Measurements from ENCODE around the gene ANTXR2.
"Not testable (repeated sequence)": the region's sequence is repeated elsewhere in the genome, so short reads cannot be mapped to it uniquely, and the experiment has no call there.

The ANTXR2 gene

DNA sequence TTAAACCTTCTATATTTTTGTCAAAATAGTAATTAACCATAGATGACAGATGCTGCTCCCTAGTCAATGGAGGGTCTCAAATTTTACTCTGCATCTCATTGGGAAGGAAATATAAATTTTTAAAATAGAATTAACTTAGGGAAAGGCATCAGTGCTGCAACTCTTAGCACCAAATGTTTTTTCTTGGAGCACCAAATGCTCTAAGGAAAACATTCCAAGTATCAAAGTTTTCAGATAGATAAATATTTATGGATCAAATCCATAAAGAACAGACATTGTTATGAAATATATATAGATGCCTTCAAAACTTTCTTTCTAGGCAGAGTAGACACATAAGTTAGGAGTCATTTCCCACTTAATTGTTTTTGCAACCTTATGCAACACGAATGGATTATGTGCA, 168.7 kb downstream of the ANTXR2 start:
- no peak for DNase-seq

DNA sequence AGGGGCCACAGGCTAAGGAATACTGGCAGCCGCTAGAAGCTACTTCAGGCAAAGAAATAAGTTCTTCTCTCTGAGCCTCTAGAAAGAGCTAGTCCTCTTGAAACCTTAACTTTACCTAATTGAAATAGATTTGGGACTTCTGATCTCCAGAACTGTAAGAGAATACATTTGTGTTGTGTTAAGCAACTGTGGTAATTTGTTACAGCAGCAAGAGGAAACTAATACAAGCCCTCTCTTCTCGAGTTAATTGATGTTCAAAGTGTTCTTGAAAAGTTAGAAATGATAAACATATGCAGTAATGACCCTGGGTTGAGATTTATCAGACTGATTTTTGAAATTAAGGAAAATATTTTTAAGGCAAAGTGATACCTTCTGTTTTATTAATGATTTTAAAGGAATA, 172.8 kb downstream of the ANTXR2 start:
- DNase-seq, result no peak

DNA sequence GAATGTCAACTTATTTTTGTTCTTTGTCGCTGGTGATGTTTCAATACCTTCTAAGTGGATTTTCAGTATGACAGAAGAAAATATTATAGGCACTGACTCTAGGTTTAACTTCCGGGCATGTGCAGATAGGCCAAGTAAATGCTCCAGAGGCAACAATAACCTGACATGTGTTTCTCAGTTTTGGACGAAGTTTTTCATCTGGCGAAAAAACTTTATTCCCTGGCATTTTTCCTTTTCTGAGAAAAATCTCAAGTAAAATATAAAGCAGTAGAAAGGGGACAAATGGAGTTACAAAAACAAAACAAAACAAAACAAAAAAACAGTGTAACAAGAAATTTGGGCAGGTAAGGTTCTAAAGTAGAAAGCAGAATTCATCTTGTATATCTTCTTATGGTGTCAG, 173.5 kb downstream of the ANTXR2 start:
- DNase-seq, result no peak

DNA sequence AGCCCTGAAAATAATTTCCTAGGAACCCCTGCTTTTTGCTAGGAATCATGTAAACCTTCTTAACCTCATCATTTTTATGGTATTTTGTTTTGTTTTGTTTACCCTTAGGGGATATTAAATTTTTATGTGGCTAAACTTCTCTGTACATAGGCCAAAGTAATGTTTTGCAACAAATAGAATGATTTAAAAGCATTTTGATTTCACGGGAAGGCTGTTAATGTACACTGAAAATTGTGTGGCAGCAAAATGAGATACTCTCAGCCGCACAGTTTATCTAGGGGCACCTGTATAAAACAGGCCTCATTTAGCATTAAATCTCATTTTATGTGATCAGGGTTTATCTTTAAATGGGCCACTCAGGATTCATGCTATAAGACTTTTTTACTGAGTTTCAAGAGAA, 175.0 kb downstream of the ANTXR2 start:
- no peak for DNase-seq

DNA sequence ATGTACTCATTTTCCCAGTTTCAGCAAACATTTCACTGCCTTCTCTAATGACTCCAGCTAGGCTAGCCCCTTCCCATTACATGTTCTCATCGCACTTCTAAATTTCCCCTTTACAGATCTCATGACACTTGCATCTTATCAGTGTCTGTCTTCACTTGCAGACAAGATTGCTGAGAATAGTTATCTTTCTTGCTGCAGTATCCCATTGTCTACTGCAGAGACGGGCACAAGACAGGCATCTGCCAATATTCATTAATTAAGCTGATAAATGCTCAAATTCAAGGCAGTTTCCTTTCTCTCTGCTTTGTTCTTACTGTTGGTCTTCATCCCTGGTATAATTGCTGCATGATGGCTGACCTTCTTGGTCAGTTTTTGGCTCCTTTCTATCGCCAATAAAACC, 175.9 kb downstream of the ANTXR2 start:
- no peak for DNase-seq

DNA sequence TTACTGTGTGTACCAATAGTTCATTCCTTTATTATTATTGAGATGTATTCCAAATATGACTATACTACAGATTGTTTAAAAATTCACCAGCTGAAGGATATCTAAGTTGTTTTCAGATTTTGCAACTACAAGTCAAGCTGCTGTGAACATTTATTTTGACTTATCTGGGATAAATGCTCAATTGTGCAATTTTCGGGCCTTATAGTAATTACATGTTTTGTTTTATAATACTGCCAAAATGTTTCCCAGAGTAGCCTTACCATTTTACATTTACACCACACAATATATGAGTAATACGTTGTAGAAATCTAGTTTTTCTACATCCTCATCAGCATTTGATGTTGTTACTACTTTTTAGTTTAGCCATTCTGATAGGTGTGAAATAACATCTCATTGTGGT, 179.6 kb downstream of the ANTXR2 start:
- no peak for DNase-seq

DNA sequence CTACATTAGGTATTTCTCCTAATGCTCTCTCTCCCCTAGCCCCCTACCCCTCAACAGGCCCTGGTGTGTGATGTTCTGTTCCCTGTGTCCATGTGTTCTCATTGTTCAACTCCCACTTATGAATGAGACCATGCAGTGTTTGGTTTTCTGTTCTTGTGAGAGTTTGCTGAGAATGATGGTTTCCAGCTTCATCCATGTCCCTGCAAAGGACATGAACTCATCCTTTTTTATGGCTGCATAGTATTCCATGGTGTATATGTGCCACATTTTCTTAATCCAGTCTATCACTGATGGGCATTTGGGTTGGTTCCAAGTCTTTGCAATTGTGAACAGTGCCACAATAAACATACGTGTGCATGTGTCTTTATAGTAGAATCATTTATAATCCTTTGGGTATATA, 184.0 kb downstream of the ANTXR2 start:
- not testable (repeated sequence) for DNase-seq

DNA sequence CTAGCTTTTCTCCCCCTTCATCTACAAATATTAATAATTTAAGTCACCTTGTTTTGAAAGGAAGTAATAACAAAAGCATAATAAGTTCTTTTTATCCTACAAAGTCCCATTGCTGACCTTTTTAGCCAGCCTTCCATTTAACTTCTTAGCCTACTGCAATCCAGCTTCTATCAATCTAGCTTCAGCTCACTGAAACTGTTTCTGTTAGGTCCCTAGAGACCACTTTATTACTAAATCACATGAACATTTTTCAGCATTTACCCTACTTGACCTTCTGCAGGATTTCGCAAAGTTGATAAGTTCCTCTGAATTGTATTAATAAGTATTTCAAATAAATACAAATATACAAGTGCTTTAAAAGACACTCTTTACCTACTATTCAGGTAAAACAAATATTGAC, 186.5 kb downstream of the ANTXR2 start:
- no peak for DNase-seq

DNA sequence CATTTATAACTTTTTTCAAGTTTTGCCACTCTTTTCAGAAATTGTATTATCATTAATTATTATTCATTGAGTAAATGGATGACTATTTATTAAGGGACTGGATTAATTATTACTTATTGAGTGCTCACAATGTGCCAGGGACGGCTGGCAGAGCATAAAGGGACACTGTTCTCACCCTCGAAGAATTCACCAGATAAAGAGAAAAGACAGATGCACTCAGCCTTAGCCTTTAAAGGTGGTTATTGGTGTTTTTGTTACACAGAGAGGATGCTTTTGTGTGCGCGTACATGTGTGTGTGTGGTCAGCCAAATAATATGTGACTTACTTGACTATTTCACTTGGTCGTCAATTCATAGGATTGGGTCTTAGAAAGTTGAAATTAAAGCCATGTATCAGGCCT, 187.0 kb downstream of the ANTXR2 start:
- DNase-seq, result no peak

DNA sequence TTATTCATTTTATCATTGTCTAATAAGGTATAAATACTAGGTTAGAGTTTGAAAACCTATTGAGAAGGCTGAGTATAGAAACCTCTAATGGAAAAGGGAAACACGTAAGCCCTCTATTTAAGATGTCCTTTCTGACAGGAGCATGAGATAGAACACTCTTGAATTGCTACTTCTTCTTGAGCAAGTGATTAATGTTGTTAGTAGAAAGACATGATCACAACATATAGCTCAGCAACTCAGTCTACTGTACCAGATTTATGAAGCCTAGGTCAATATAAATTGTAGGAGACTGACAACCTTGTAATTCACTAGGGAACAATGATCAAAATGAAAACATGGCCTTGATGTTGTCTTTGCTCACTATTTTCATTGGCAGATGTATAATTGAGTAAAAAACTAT, 189.7 kb downstream of the ANTXR2 start:
- no peak for DNase-seq

DNA sequence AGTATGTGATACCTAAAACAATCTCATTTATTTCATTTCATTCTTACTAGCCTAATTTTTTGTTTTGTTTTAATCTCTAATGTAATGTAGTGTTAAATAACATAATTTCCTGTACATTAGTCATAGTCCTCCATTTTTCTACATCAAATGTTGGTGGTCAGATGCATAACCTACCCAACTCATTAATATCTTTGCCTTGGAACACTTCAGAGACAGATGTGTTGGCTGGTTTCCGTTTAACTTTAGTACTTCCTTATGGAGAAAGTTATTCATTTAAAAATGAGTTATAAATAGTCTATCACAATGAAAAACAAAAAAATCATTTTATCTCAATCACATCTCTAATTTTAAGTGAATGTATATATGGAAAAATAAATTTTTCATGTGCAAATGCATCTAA, 190.2 kb downstream of the ANTXR2 start:
- no peak for DNase-seq

DNA sequence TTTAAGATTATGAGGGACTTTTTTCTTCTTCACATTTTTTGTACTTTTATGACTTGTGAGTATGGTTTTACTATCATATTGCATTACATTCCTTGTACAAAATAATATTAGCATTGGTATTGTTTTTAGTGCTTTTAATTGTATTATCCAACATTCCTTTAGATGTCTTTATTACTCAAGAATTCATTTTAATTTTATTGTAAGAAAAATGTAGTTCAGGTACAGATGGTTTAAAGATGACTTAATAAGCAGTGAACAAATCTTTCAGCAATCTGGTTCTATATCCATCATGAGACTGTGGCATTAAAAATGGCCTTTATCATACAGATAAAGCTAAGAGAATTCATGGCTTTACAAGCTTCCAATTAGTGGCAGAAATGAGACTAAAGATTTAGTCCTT, 191.6 kb downstream of the ANTXR2 start:
- DNase-seq, result no peak

DNA sequence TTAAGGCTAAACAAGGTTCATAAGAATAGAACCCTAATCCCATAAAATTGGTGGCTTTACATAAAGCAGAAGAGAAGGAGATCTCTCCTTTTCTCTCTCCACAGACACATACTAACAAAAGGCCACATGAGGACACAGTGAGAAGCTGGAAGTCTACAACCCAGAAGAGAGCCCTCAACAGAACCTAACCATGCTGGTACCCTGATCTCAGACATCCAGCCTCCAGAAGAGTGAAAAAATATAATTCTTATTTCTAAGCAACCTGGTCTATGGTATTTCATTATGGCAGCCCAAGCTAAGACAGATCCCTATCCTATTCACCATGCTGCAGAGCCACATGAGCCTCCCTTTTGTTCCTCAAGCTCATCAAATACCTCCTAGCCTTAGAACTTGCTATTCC, 195.5 kb downstream of the ANTXR2 start:
- no peak for DNase-seq

DNA sequence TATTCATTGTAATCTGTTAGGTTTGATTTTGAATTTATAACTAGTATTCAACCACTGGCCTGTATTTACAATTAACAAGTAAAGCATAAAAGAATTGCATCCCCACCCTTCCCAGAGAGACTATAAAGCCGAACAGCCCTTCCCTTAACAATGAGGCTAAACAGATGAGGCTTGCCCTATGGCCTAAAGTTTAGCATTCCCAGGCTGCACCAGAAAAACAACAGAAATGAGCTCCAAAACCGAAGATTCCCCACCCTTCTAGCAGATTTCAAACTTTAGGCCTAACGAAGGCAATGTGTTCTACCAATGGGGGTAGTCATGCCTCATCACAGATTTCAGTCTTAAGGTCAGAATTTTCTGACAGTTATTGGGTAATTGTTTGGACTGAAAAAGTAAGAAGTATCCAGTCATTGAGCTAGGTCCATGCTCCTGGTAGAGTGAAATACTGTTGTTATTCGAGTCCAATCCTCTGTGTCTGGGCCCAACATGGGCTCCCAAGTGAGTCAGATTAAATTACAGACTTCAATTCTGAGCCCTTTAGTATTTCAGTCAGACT, 197.6 kb downstream of the ANTXR2 start:
- DNase-seq, result no peak

DNA sequence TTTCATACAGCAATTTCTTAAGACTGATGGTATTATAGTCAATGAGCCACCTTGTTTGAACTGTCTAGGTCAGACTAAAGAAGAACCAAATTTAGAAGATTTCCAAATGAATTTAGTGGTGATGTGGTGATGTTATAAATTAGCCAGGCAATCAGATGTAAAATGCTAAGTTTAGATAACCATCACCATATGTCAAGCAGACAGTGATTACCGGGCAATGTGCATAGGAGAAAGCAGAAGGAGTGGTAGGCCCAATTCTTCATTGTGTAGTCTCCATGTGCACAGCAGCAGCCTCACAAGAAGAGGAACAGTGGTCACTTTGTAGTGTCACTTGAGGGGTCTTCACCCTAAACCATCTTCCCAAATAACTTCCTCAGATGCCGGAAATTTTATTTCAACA, 198.8 kb downstream of the ANTXR2 start:
- no peak for DNase-seq

DNA sequence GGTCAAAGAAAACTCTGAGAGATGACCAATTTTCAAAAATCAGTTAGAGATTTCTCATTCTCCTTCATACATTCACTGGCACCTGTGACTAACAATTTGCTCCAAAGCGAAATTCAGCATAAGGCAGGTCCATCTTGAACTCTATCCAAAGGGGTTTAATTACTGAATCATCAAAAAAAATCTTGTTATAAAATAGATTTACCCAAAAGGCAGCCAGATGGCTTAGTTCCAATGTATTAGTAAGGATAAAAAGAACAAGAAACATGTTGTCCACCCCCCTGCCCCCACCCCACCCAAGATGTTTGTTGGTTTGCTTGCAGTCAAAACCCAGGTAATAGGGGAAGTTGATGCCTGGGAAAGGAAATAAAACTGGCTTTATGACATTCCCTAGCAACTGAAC, 200.3 kb downstream of the ANTXR2 start:
- no peak for DNase-seq

DNA sequence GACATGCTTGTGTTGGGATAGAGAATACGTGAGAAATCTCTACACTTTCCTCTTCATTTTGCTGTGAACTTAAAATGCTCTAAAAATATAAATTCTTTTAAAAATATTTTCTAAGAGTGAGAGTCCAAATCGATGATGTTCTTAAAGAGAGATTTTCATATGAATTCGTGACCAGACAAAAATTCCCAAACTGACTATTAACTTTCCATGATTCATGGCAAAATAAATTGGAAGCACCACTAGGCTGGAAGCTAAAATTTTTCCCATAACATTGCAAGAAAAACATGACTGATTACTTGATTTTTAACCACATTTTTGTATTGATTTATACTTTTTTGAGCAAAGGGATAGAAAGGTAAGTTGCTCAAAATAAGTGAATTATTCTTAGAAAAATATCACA, 201.1 kb downstream of the ANTXR2 start:
- DNase-seq, result no peak

DNA sequence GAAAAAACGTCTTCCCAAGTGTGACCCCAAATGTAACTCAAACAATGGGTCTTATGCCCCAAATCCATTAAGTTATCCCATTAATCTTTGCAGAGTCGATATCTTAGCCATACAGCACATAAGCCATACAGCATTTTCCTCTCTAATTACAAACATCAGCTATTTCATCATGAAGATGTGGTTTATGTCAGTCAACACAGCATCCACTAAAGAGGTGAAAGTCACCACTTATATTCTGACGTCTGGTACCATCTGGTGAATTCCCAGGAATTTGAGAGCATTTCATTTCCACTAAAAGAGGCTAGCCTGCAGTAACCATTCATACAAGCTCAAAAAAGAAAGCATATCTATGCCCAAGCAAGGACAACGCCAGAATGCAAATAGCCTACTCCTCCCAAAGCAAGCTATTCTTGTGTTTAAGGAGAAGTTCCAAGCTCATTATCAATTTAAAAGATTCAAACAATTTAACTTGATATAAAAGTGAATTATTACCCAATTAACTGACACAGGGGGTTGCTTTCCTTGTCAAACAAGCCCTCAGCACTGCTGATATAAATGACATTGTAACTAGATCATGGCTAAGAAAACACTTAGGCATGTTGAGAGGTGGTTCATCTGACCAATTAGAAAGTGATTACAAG, 203.3 kb downstream of the ANTXR2 start:
- no peak for DNase-seq

DNA sequence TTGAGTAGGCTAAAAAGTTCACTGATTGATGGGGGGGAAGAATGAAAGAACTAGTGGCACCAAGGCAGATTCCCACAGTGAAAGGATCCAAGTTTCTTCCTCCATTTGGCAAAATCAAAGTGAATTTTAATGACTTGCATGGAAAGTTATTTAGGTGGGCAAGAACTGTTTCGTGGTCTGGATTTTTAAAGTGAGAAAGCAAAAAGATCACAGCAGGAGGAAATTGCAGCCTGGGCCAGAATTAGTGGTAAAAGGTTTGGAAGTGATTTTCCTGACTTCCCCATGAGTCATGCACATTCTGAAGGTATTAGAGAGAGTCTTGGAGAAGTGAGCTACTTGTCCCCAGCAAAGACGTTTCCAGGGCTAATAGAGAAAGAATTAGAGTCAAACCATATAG, 207.8 kb downstream of the ANTXR2 start:
- DNase-seq, result no peak

DNA sequence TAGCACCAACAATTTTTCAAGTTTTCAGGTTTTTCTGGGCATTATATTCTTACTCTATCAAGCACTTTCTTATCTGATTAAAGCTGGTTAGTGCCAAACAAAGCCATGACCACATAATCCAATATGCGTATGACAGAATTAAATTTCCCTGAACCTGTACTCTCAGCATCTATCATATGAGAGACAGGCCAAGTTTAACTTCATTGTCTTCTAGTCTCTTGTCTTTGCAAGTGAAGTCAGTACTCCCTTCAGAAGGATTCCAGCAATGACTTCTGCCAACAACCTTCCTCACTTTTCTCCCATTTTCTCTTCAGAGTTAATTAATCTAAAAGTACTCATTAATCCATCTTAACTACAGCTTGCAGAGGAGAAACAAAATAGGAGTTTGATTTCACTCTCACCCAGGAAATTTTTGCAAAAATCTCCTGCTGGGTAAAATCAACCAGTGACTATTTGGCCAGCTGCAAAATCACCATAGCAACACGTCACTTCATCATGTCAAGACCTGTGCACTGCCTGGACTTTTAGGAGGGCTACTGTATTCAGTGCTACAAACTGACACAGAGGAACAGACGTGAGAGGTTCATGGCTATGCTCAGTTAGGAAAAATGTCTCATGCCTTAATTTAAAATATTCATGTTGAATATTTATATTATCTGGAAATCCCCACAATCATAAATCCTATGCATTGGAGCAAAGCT, 208.4 kb downstream of the ANTXR2 start:
- DNase-seq, result no peak

DNA sequence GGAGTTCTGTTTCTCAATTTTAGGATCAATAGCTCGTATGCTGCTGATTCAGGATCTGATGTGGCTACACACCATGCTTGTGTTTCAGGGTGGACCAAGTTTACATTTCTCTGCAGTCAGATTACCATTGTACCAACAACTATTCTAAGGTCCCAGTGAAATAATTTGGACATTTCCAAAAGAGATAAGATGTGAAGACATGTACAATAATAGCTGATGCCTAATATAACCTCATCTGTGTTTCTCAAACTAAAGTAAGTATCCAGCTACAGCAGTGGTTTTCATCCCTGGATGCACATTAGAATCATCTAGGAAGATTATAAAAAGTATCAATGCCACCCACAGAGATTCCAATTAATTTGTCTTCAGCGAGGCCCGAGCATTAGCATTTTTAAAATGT, 209.7 kb downstream of the ANTXR2 start:
- no peak for DNase-seq

DNA sequence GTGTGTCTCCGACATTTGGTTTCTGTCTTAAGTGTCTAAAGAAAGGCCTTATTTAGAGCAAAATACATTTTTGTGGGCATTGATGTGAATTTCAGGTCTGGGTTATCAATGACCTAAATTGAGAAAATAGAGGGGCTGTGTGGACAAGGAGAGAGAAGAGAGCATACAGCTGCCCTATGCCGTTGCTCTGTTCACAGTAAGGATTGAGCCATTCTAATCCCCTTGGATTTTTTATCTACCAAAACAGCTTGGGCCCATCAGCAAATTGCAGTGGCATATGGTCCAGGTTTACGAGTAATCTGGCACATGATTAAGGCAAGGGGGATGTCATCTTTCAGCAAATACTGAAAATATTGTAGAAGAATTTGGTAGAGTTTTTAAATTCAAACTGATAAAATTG, 210.2 kb downstream of the ANTXR2 start:
- DNase-seq, result no peak

DNA sequence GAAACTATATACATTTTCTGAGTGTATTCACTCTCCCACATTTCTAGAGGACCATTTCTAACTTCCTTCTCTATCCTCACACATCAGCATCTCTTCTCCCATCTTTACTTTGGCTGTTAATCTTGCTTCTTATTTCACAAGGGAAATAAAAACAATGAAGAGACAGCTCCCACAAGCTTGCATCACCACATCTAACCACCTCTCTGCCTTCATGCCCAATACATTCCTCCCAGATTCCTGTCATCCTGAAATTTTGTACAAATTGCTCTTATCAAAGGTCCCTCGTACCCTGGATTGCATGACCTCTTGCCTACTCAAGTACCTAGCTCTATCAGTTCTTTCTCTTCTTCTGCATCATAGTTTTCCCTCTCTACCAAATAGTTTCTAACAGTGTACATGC, 215.2 kb downstream of the ANTXR2 start:
- no peak for DNase-seq

DNA sequence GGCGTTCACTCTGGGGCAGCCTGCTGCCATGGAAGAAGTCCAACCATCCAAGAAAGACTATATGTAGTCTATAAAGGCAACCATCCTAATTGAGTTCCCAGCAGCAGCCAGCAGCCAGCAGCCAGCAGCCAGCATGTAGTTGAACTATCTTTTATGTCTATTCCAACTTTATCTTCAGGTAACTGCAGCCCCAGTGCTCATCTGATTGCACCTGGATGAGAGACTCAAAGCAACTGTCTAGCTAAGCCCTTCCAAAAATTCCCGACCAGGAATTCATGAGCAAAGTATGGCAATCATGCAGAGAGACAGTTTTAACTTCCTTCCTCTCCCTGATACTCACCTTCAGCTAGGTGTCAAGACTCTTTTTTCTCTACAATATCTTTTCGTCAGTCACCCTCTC, 216.8 kb downstream of the ANTXR2 start:
- DNase-seq, result no peak

All from stimulated activated CD4-positive, alpha-beta T cell treated with anti-CD3 and anti-CD28 coated beads, Interleukin-15, amount 100 ng/mL, for 24 hours (primary cell).